ENCODE results near the gene FBXO8.

The FBXO8 gene

DNA sequence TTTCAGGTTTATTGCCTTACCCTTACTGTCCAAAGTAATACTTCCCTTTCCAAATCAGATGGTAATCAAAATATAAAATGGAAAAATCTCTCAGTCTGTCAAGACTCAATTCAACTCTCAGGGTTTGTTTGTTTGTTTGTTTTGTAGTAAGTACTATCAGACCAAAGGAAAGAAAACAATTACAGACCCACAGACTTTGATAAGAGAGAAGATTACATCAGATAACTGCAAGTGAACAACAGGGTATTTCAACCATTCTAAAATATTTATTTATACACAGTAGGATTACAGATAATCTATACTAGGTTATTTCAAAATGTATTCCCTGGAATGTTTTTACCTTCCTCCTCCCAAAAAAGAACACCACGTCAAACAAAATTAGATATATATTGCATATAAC lies 28.9 kb downstream of the FBXO8 start:
- FAIRE-seq (no peak), DNase-seq (ENCODE audit: insufficient read length, low spot score) (no peak)

DNA sequence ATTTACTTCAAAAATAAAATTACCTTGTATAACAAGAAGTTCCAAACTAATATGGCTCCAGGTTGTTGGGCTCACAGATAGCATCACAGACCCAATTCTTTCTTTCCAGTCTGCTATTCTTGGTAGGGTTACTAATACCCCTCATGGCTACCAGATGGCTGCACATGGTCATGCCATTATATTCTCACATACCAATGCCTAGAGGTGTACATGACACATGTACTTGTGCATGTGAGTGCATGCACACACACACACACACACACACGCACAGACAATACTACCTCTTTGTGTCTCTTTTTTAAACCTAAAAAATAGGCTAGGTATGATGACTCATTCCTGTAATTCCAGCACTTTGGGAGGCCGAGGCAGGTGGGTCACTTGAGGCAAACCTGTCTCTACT lies 31.1 kb downstream of the FBXO8 start:
- DNase-seq (ENCODE audit: insufficient read length, low spot score) (no peak), FAIRE-seq (no peak)

GRCh38 chr4:174248407-174248806 lies 35.1 kb downstream of the FBXO8 start:
- no peak for DNase-seq (ENCODE audit: insufficient read length, low spot score)
- no peak for FAIRE-seq

GRCh38 chr4:174245714-174246113 lies 37.8 kb downstream of the FBXO8 start:
- DNase-seq (ENCODE audit: insufficient read length, low spot score) (no peak), FAIRE-seq (no peak)

- FAIRE-seq: peak; percentile 31
- no peak for DNase-seq (ENCODE audit: insufficient read length, low spot score)
These were observed 39.0 kb downstream of the FBXO8 start for GRCh38 chr4:174244441-174244840.

DNA sequence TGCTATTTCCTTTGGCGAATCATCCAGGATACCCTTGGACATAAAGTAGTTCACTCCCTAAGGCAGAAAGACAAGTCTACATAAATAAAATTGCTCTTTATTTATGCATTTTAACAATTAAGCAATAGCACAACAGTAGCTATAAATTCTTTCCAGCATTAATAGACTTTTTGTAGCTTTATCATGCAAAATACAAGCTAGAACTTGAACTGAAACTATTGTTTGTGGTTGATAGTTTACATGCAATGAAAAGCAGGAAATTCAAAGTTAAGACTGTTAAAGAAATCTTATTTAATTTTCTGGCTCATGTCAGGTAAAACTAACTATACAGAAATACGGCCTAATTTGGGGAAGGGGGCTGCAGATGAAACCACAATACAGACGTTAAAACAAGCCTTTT lies 42.3 kb downstream of the FBXO8 start:
- FAIRE-seq: no peak

GRCh38 chr4:174236359-174236758 lies 47.1 kb downstream of the FBXO8 start:
- DNase-seq (ENCODE audit: insufficient read length, low spot score) (no peak), FAIRE-seq (no peak)

More for the DNA sequence above, 42.3 kb downstream of the FBXO8 start:
- no peak for DNase-seq (ENCODE audit: insufficient read length, low spot score)

DNA sequence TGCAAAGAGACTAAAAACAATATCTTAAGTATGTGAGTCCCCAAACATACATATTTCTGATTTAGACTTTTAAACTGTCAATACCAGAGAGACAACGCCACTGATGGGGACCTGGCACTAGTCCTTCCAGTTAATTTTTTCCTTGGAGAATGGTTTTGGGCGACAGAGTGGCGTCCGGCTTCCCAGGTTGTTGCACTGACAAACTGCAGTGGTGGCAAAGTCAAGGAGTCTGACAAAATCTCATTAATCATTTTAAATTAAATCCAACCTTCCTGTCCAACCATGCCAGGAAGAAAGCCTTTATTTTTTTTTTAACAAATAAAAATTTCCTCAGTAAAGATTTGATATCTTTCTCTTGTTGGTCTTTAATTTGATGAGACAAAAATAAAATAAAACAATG lies 52.8 kb downstream of the FBXO8 start:
- DNase-seq (ENCODE audit: insufficient read length, low spot score) (no peak), FAIRE-seq (no peak)

GRCh38 chr4:174230148-174230547 lies 53.3 kb downstream of the FBXO8 start:
- FAIRE-seq (no peak), DNase-seq (ENCODE audit: insufficient read length, low spot score) (no peak)

DNA sequence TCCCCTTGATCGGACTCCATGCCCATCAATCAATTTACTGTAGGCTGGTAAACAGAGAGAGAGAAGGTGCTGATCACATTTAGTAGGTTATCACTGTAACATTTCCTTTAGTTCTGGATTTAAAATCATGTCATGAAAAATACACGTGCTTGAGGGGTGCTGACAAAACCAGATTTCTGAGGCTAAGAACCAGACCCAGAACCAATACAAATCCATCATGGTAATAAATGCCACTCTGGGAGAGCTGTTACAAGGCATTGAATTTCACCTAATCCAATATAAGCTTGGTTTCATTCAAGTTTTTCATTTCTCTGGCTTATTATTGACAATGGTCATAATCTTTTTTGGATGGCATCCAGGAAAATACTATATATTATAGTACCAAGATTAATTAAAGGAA lies 54.5 kb downstream of the FBXO8 start:
- FAIRE-seq (no peak), DNase-seq (ENCODE audit: insufficient read length, low spot score) (no peak)

DNA sequence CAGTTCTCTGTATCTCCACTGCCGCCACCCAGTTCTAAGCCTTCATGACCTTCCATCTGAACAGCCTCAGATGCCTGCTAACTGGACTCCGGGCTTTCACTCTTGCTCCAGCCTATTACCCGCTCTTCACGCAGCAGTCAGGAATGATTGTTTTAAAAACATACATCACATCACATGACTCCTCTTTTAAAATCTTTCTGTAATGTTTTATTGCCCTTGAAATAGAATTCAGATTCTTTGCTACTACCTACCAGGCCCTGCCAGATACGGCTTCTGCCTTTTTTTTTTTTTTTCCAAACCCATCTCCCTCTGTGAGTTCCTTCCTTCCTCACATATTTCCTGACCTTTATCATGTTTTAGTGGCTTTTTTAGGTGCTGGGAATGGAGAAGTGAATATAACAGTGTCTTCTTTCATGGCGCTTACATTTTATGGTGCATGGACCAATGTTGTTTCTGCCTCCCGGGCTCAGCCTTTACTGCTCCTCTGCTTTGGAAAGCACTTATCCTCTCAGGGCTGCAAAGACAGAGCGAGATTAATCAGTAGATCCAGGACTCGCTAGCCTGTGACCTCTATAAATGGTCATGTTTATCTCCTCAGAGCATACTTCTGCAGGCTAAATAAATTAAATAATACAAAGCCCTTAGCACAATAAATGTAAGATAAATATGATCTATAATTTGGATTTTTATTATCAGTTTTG lies 58.0 kb downstream of the FBXO8 start:
- FAIRE-seq: no peak

GRCh38 chr4:174224550-174224949 lies 58.9 kb downstream of the FBXO8 start:
- DNase-seq (ENCODE audit: insufficient read length, low spot score) (no peak), FAIRE-seq (no peak)

More for the DNA sequence above, 58.0 kb downstream of the FBXO8 start:
- no peak for DNase-seq (ENCODE audit: insufficient read length, low spot score)

- DNase-seq (ENCODE audit: insufficient read length, low spot score) (no peak), FAIRE-seq (peak; percentile 82)
These were observed 61.1 kb downstream of the FBXO8 start for GRCh38 chr4:174222266-174222872.

DNA sequence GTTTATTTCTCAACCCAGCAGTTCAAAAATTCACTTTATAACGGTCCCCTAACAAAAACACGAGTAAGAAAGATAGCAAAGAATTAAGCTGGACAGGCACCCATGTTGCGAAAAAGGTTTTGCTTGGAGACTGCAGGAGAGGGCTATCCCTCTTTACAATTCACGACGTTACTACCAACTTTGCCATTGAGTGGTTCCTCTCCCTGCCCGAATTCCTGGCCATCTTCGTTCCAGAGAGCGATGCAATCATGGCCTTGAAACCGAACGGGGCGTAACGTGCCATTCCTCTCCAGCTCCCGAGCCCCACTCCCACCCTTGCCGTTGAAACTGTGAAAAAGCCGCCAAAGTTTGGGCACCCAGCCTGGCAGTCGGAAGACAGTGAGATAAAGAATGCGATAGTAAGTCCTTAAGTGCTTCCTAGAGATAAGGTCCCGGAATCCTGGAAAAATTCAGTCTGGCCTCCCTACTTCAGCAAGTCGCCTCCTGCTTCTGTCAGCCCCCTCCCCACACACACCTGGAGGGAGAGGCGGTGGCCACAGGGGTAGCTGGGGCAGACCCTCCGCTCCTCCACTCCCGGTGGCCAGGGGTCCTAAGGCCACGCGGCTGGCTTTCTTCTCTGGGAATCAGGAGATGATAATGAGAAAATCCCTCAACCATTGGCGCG lies 65.2 kb downstream of the FBXO8 start:
- DNase-seq (ENCODE audit: insufficient read length, low spot score) (no peak), FAIRE-seq (peak; percentile 28)

DNA sequence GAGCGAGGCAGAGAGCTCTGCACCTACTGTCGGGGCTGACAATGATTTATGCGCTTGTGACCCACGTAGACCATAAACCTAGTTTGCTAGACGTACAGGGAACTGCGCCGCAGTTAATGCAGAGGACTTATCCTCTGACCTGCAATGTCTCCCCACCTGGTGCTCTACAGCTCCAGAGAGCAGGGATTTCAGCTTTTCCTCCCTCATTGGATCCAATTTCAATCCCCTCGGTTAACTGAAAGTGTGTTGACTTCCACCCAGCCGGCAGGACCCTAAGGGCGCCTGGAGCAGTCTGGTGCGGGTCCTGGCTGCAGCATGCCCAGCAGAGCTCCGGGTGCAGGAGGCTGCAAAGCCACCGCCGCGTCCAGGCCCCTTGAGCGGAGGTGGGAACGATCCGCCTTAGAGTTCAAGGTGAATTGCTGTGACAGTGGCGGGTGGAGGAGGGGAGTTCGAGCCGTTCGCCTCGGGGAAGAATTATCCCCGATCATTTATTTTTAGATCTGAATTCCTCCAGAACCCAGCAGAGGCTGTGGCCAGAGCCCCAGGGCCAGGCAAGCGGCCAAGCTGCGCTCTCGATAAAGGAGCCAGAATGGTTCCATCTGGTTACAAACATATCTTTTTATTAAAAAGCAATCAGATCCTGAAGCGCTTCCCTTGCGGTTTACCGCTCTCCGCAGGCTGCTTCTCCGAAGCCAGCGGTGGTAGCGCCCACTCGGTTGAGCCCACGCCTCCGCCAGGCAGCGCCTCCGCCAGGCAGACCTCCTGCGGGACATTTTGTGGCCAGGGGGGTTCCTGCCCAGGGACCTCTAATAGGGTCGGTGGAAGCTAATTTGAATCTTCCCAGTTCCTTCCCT lies 66.0 kb downstream of the FBXO8 start:
- FAIRE-seq (no peak), DNase-seq (ENCODE audit: insufficient read length, low spot score) (no peak)

DNA sequence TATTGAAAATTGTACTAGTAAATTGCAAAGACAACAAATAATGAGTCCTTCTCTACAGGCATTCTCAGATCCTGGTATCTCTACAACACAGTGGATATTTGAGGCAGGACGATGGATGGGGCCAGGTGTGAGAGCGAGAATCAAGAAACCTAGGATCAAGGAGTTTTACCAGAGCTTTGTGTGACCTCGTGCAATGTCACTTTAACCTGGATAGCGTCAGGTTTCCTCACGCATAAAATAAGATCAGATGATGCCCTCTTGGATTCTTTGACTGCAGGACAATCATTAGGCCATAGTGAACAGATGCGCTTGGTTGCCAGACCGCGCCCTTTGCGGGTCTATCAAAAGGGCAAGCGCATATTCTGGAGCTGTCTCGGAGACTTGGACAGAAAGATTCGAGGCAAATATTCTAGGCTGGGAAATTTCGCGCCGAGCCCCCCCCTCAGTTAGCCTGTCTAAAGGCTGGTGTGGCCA lies 66.6 kb downstream of the FBXO8 start:
- DNase-seq (ENCODE audit: insufficient read length, low spot score) (no peak), FAIRE-seq (peak; percentile 58)

- DNase-seq (ENCODE audit: insufficient read length, low spot score): no peak
- no peak for FAIRE-seq
These were observed 67.3 kb downstream of the FBXO8 start for GRCh38 chr4:174215961-174216680.

GRCh38 chr4:174215057-174215456 lies 68.4 kb downstream of the FBXO8 start:
- no peak for DNase-seq (ENCODE audit: insufficient read length, low spot score)
- no peak for FAIRE-seq

DNA sequence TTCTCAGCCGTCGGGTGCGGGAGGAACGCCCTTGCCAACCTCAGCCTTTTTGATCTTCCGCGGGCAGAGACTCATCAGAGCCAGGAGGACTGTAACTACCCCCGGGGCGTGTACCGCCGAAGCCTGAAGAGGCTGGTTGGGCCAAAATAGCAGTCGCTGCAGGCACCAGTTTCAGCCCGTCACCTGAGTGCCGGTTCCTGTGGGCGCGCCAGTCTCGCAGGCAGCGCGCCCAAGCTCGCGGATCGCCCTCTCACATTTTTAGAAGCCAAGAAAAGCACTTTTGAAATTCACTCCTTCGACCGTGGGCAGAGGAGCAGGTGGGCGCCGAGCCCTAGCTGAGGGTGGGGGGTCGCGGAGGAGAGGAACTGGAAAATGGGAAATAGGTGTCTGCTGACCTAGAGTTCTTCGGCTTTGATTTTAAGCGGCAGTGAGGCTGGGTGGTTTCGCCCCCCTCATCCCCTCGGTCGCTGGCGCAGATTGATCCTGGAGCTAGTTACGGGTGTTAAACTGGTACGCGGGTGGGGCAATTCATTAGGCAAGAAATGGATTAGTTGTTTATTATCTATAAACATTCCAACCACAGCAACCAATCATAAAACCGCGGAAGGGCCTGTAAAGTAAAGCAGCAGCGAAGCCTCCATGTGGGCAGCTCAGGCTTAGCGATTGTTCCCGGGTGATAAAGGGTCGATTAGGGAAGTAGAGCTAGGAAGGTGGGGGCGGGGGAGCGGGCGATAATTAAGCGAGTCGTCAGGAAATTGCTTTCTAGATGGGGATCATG lies 69.2 kb downstream of the FBXO8 start:
- DNase-seq (ENCODE audit: insufficient read length, low spot score): no peak
- FAIRE-seq: peak; percentile 60

GRCh38 chr4:174213731-174214100 lies 69.8 kb downstream of the FBXO8 start:
- FAIRE-seq (no peak), DNase-seq (ENCODE audit: insufficient read length, low spot score) (no peak)
